CD4-positive, alpha-beta T cell treated with Interleukin-1 beta for 1 hour (primary cell): Measurements from ENCODE around the gene PAN3.

ENCODE experiments used
- DNase-seq, 2 donors: peaks; one replicate each; pipeline ENCODE4 v3.0.0-alpha.2; 2020 to 2022

The PAN3 gene

DNA sequence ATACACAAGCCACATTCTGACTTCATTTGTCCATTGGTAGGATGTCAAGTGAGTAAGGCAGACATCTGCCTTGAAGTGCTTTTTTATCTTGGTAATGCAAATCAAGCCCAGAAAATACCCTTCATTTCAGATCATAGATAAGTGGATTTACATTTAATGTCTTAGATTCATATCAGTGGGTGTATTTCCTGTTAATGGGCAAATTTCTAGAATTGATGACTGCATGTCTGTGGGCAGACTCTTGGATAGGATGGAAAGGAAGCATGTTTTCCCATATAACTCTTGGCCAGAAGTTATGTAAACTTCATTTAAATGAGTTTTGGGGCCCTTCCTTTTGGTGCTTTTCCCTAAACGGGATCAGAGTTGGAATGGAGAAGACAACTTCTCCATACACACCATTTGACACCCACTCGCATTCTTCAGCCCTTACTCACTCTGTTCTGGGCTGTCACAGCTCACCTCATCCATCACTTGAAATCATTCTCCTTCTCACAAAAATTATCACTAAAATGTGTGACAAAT is 202.0 kb downstream of the PAN3 start:
- no peak for DNase-seq

DNA sequence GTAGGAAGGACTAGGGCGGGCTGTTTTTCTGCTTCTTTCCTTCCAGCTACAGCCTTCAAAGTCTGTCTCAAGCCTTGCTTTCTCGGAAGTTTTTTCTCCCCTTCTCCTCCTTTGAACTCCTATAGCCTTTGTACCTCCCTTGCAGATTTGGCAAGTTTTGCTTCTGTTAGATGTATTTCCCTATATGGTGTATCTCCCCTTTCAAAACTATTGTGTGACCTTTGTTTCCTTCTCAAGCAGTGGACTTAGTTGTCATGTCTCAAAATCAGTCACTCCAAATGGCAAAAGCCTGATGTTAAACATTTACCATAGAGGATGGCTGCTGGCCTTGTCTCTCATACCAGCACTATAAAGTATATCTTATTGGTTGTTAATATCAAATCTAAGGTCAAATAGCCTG is 203.9 kb downstream of the PAN3 start:
- DNase-seq, result no peak

DNA sequence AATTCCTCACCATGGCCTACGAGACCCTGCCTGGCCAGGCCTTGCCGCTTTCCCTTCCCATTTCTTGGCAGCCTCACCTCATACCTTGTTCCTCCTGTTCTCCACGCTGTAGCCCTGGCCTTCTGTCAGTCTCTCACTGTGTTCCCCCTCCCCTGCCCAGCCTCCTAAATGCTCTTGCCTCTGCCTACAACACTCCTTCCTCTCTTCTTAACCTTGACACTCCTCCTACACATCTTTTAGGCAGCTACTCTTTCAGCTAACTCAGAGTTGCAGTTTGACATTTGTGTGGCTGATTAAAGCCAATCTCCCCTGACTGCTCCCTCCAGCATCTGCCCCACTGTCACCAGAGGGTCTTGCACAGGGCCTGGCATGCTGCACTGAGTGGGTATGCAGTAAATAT is 205.8 kb downstream of the PAN3 start:
- no peak for DNase-seq
